HG03108 (cell line): ENCODE results near the gene KCNE2.

Experiments
- ATAC-seq: cut with Tn5 transposase; IDR thresholded peaks from one replicate; pipeline ENCODE4 v1.9.1; 2021; ENCODE audit warnings: moderate library complexity; ENCODE audit not compliant: unreplicated experiment

Gene KCNE2, protein sequence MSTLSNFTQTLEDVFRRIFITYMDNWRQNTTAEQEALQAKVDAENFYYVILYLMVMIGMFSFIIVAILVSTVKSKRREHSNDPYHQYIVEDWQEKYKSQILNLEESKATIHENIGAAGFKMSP

DNA sequence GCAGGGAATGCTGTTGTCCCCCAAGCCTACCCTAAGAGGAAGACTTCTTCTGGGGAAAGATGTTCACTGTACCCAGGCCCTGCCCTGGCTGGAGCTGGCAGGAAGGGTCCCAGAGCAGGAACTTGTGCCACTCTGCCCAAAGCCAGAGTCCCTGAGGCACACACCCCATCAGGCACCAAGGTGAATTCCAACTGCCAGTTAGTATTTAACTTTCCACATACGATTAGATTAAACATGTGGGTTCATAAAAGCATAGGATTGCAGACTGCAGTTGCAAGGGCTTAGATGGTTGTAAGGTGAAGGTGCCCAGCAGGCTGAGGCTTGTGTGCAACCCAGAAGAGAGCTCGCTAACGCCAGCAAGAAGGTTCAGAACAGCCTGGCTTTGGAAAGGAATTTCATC, at the start of gene KCNE2:
Gene KCNE2, plus strand, starts transcription at position 274 of the 400 bp plus-strand sequence. CDS start 6,473 bp downstream, outside the sequence.
- ATAC-seq: no peak

DNA sequence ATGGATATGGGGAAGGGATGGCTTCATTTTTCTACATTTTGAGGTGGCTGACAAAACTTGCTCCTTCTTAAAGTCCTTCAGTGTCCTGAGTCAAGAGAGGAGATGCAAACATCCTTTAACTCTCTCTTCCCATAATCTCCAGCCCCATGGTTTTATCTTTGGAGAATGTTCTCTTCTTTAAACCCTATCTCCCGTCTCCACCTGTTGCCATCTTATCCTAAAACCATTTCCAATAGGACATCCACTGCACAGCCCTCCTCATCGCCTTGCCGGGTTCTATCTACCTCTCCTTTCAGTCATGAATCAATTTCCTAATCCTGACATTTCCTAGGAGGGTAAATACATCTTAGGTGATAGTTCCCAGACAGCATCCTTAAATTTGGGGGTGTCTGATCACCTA, 44.2 kb upstream of the KCNE2 start:
- ATAC-seq: no peak

DNA sequence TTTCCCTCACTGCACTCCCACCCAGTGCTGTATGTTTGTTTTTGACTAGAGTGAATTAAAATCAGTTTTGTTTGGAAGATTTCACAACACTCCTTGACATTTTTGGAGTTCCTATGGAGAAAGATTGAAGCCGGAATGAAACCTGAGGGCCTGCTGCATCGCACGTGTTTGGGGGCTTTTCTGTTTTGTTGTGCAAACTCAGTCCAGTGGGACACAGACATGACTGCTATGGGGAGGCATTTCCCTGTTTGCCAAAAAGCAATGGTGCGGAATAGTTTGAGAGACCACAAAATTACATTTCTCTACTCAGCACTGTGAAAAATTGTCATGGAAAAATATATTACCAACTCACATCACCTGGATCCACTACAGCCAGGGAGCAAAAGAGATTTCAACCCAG, 43.8 kb upstream of the KCNE2 start:
- ATAC-seq: no peak

DNA sequence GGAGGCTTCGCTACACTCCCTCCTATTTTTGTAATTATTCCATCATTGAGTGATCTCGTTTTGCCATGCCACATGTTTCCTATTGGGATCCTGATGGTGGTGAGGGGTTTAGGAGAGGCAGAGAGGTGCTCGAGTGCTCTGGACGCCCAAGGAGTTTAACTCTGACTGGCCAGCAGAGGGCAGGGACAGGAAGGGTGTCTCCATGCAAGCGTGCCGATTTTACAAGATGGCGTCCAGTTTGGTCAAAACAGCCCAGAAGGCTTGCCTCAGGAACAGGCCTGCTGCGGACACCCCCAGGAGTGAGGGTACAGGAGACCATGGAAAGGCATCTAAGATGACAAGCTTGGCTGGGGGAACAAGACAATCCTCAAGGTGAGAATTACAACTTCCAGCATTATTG, 33.8 kb upstream of the KCNE2 start:
- no peak for ATAC-seq

DNA sequence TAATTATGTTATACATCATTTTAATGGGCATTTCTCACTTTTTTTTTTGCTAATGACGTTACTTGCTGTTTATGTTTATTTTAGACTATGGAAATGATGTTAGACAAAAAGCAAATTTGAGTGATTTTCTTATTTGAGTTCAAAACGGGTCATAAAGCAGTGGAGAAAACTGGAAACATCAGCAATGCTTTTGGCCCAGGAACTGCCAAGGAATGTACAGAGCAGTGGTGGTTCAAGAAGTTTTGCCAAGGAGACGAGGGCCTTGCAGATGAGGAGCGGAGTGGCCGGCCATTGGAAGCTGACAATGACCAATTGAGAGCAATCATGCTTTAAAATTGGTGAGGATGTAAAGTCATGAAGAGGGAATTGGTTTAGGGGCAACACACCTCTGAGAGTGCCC, 32.1 kb upstream of the KCNE2 start:
- ATAC-seq: no peak

DNA sequence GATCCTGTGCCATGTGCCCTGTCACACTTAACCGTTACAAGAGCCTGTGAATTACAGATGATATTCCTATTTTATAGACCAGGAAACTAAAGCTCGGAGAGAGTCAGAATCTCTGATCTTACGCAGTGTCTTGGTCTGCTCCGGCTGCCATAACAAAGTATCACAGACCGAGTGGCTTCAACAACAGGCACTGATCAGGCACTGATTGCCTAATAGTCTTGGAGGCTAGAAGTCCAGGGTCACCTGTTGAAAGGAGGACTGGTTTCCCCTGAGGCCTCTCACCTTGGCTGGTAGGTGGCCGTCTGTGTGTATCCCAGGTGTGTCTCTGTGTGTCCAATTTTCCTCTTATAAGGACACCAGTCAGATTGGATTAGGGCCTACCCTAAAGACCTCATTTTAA, 31.5 kb upstream of the KCNE2 start:
- no peak for ATAC-seq

DNA sequence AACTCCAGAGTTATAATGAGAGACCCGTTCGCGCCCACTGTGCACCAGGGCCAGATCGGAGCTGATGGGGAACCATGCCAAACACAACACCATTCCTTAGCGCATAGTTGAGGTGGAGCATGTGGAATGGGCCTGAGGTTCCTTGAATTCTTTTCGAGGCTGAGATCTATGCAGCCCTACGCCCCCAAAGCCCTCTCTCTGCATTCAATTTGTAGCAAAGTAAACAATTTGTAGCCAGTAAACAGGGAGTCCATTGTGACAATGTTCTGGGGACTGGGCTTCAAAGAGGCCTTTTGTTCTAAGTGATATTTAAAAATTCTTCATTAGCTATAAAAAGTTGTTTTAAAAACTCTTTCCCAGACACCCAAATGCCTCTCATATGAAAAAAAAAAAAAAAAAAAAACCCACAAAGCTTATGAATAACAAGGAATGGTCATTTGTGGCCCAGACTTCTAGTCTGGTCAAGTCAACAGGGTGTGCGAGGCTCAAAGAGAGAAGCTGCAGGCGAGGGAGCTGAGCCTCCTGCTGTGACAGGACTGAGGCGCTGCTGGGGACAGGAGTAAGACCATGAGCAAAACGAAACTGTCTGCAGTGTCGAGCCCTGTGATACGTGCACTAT, 30.6 kb upstream of the KCNE2 start:
- ATAC-seq: no peak

DNA sequence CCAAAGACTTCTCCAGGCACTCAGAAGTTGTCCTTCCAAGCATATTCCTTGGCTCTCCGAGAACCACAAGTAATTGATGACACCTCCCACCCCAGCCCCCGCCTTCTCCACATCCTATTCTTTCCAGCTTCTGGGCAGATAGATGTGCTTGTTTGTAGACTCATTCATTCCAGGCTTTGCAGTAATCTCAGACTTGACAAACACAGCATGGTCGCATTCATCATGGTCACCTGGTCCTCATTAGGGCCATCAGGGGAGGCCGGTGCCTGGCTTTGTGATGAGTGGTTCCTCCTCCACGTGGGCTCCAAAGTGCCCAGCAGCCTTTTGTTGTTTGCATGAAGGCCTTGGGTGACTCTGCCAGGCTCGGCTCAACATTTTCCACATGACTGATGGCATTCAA, 28.5 kb upstream of the KCNE2 start:
- ATAC-seq: no peak

DNA sequence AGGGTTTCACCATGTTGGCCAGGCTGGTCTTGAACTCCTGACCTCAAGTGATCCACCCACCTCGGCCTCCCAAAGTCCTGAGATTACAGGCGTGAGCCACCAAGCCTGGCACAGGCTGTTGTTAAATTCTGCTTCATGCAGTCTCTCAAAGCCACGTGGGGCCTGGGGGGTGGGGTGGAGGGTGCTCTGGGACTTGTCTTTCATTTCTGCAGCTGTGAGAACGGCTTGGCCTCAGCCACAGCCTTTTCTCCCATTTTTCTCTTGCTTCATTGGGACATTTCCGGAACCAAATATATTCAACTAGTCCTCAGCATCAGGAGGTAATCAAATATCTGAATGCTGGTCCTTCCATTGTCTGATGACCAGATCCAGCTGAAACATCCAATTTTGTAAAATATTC, 27.6 kb upstream of the KCNE2 start:
- no peak for ATAC-seq

DNA sequence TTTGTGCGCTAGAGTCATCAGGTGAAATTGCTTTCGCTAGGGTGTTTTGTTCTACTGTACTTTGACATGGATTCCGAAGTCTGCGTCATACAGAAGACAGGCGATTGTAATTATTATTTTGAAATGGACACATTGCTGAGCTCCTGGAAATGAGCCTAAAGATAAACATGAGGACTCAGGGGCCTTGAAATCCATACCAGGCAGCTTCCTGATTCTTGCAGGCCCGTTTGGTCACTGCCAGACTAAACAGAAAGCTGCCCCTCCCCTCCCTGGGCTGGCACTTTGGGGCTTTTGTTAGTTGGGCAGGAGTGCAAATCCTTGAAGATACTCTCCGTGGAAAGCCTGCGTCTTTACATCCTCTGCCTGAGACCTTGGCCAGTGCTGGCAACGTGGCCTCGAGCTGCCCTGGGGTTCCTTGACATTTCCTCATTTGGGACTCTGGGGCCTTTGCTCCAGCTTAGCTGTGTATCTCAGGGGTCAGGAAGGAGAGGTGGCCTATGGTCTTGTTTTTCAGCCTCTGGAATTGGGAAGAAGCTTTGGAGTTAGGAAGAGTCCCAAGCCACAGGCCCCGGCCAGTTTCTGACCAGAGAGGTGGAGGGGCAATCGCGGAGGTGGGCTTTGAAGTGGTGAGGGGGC, 26.9 kb upstream of the KCNE2 start:
- no peak for ATAC-seq

DNA sequence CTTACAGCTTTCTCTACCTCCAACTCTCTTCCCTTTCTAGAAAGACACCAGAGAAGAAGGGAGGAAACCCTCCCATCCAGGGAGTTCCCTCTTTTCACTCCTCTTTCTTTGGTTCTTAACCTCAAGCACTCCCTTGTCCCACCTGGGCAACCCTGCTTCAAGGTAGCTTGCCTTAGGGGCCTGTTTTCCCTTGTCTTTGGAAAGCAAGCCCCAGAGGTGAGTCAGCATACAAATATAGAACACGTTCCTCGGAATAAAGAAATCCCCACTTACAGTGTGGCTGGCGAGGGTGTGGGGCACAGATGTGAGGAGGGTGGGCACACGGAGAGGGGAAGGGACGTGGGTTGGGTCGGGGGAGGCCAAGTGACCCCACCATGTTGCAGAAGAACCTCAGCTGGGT, 26.1 kb upstream of the KCNE2 start:
- ATAC-seq: no peak

DNA sequence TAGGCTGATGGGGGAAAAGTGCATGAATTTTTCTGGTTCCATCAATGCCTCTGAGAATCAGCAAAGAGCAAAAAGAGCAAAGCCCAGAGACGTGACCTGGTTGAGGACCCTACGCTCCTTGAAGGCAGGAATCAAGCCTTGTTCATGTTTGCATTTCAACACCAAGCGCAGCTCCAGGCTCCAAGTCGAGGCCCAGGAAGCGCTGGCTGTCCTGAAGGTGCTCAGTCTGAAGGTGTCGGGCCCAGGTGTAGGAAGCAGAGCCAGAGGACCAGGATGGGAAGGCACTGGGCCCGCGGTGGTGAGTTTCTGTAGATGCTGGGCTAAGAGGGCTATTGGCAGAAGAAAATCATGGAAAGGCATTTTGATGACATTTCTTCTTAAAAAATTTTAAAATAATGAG, 25.6 kb upstream of the KCNE2 start:
- no peak for ATAC-seq

DNA sequence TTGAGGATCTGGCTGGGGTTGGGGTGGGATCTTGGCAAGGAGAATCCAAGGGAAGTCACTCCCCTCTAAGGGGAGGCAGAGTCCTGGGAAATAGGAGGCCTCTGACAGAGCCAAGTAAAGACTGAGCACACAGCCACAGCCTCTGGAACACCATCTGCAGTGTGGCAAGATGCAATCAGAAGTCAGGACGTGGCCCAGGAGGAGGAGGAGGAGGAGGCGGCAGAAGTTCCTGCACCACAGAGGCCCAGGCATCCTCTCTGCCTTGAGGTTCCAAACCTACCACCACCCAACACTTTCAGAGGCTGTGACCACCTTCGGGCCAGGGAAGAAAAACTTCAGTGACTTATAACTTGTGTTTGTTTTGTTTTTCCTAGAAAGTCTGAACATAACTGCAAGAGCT, 23.7 kb upstream of the KCNE2 start:
- ATAC-seq: no peak

DNA sequence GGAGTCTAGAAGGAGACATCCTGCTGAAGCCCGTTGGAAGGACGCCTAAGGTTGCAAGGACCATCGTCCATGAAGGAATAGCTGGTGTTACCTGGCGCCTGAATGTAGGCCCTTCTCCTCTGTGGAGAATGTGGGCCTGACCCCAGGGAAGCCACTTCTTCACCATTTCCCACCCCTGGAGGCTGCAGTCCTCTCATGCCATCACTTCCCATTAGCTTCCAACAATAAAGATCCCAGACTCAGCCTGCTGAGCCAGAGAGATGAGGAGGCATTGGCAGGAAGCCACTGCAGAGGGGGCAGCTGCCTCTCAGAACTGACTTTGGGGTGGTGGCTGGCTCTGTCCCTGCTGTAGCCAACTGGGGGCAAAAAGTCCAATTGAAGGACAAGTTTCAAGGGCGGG, 21.3 kb upstream of the KCNE2 start:
- ATAC-seq: no peak

DNA sequence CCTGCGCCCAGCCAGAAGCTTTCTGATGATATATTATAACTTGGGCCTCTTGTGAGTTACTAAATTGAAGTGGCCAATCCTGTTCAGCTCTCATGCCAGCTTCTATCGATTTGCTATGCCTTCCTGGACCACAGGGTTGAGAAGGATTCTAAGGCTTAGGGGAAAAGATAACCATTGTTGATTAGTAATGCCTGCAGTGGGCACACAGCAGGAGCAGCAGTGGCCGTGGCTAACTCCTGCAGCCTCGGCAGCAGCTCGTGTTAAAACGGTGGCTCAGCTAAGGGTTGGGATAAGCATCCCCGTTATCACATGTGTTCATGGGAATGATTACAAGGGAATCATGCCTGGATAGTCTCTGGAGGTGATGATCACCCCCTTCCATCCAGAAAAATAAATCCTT, 20.5 kb upstream of the KCNE2 start:
- ATAC-seq: no peak

DNA sequence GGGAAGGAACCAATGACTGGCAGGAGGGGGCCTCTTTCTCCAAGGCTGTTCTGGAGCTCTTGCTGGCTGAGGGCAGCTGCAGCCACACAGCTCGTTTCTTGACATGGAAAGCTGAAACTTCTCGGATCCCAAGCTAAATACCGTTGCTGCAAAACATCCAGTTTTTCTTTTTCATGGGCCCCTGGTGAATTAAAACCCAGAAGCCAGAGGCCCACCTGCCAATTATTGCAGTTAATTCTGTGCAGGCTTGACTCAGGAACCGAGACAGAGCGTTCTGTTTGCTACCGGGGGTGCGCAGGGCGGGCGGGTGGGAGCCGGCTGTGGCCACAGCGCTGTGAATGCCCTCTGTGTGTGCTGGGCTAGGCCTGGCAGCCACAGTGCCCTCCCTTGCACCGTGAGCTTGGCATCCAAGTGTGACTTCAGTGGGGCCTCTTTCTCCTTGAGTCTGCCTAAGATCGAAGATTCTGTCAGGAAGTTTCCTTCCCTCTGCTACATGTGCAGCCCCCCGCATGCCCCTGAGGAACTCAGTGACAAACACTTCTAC, 19.9 kb upstream of the KCNE2 start:
- ATAC-seq: no peak

DNA sequence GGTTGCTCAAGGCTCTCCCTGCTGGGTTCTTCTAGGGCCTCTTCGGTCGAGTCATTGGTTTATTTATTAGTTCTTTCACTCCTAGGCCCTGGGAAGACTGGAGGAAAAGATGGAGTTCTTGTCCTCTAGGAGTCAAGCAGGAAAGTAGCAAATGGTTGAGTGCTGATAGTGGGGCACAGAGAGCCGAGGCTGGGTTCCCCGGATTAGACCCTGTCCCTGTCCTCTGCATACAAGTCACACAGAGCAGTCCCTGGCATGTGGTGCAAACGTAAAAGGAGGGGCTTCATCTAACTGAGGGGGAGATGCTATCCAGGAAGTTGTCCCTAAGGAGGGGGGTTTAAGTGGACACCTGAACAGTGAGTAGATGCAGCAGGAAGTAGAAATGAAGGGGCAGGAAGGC, 19.2 kb upstream of the KCNE2 start:
- no peak for ATAC-seq

DNA sequence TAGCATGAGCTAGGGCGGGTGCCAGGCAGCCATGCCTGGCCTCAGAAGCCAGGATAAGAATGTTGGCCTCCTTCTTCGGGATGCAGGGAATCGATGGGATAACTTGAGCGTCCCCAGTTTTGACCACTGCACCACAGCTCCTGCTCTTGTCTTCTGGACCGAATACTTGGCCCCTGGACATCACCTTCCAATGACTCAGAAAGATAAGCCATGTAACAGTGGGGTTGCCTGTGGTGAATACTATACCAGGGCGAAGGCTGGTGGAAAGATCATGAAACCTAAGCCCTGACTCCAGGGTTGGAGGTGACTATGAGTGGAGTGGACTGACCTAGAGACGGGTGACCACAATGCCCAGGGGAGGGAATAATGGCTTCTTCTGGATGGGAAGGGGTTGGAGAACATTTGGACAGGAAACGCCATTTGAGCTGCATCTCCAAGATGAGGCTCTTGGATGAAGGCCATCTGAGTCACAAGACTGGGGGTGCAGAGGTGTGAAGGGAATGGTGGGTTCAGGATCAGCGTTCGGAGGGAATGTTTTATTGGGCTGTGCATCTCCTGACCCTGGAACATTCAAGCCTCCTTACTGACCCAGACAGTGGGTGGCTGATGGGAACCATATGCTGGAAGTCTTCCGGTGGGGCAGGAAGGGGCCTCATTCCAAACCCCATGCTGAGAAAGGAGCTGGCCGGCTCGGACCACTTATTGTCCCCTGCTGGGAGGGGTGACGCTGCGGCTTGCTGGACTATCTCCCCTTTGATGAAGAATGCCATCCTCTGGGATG, 18.5 kb upstream of the KCNE2 start:
- no peak for ATAC-seq

DNA sequence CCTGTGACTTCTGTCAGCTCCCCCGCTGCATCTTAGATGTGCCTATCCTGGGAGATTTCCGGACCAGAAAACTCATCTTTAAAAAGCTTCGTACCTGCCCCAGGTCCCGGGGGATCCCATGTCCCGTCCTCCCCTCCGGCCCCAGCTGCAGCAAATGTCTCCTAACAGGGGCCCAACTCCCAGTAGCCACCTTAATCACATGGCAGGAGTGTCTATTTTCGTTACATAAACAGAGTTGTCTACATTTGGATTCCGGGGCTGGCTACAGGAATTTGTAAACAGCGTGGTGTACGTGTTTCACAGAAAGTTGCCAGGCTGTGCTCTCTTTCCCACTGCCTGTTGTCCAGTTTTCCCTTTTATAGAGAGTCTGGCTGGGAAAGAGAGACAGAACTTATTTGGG, 17.9 kb upstream of the KCNE2 start:
- no peak for ATAC-seq

DNA sequence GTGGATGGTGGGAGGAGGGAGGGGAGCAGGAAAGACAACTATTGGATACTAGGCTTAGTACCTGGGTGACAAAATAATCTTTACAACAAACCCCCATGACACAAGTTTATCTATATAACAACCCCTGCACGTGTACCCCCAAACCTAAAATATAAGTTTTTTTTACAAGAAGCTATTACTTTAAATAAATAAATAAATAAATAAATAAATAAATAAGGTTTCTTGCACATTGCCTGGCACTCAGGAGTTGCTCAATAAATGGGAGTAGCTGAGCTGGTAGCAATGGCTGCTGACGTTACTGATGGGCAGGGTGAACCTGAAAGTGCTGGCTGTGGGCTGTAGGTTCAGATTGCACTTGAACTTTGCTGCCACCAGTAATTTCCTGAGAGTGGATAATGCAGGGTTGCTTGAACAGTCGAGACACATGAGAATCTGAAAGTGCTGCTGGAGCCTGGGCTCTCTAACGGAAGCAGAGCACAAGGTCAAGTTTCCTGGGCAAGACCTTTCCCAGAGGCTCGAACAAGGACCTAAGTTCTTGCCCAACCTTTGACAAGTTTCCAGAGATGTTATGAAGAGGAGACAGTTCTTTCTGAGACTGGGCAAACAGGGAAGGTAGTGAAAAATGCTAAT, 14.8 kb upstream of the KCNE2 start:
- no peak for ATAC-seq

DNA sequence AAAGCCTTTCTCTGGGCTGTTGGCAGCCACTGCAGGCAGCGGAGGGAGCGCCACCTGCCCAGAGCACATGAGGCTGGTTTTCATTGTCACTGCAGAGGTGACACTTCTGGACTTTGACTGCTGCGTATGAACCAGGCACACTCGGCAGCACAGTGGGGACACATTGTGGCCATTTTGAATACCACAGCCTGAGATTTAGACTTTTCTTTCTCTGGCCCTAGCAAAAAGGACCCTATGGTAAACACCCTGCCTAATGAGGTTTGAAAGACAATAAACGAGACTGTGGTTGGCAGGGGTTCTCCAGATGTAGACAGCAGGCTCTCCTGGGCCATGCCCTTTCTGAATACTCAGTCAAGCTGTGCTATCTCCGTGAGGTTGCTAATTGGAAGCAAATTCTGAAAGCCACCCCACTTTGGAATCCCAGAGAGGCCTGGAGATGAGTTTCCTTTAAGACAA, 12.0 kb upstream of the KCNE2 start:
- peak; percentile 63 for ATAC-seq
